Cardiac fibroblast (primary cell): ENCODE results near the gene SESN2.

ENCODE experiments used
- DNase-seq, 2 donors: peaks; one replicate each; pipeline versions ENCODE4 v3.0.0 to v3.0.0-alpha.2; 2010; ENCODE audit warnings: low read depth in 2 of 2
- H3K4me3 ChIP-seq, 2 donors: replicated peaks in 1 of 2; 1 replicate in 1 of 2; 2 replicates in 1 of 2; pipeline ENCODE4 v1.5.1; 2011; ENCODE audit warnings: low read depth in 2 of 2, low read length in 2 of 2, mild to moderate bottlenecking in 2 of 2, moderate library complexity in 1 of 2
- CTCF ChIP-seq: IDR thresholded peaks from one replicate; pipeline ENCODE4 v1.5.1; 2011; ENCODE audit warnings: low read depth, mild to moderate bottlenecking, low read length, inconsistent platforms

Gene SESN2

DNA sequence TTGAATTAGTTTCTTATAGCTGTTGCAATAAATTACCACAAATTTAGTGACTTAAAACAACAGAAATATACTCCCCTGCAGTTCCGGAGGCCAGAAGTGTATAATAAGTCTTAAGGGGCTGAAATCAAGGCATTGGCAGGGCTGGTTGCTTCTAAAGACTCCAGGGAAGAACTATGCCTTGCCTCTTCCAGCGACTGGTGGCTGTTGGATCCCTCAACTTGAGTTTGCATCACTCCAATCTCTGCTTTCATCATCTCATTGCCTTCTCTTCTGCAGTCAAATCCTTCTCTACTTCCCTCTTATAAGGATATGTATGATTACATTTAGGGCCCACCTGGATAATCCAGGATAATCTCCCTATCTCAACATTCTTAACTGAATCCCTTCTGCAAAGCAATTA, 50.4 kb downstream of the SESN2 start:
- TF ChIP-seq CTCF, result no peak
- H3K4me3 ChIP-seq, result no peak overlapping the region
- DNase-seq, result no peak

DNA sequence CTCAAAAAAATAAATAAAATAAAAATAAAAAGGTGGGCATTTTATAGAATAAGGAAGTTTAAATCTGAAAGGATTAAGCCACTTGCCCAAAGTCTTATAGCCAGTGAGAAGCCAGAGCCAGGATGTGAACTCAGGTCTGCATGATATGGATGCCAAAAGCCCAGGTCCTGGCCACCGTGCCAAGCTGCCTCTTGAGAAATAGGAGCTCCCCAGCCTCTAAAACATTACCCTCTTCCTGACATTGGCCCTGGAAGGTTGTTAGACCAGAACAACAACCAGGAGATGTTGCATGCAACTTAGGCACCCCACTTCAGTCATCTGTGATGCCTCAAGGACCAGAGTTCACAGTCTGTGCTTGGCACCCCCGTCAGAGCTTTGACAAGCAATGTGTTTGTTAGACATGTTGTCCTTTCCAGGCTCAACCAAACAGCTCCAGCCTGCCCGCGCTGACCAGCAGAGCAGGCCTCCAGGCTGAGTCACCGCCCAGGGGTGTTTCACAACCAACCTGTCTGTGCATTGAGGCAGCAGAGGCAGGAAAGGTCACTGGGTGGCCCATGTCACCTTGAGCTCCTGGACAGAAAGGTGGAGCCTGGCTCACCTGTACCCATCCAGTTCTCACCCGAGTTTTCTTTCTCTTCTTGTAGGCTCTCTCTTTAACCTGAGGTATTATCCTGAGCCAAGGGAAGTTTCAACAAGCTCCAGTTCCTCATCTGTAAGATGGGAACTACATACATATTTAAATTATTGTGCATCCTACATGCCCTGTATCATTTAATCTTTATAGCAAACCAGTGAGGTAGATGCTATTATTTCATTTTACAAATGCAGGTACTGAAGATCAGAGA, 54.6 kb downstream of the SESN2 start:
- DNase-seq, result peak; percentile 68 to 84
- no peak overlapping the region for H3K4me3 ChIP-seq
- no peak for TF ChIP-seq CTCF

GRCh38 chr1:28314547-28314941, 55.2 kb downstream of the SESN2 start:
- no peak for DNase-seq
- no peak overlapping the region for H3K4me3 ChIP-seq

DNA sequence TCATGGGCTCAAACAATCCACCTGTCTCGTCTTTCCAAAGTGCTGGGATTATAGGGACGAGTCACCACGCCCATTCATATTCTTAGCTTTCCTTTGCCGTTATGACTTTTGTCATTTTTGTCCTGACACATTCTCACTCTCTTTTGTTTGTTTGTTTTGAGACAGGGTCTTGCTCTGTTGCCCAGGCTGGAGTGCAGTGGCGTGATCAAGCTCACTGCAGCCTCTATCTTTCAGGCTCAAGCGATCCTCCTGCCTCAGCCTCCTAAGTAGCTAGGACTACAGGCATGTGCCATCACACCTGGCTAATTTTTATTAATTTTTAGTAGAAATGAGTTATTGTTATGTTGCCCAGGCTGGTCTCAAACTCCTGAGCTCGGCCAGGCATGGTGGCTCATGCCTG, 57.7 kb downstream of the SESN2 start:
- DNase-seq, result no peak
- no peak for TF ChIP-seq CTCF
- H3K4me3 ChIP-seq, result no peak overlapping the region

More at GRCh38 chr1:28314547-28314941, 55.2 kb downstream of the SESN2 start:
- no peak for TF ChIP-seq CTCF

- TF ChIP-seq CTCF, result no peak
- no peak overlapping the region for H3K4me3 ChIP-seq
- DNase-seq, result no peak
Observed at GRCh38 chr1:28322194-28322593, 62.9 kb downstream of the SESN2 start.

DNA sequence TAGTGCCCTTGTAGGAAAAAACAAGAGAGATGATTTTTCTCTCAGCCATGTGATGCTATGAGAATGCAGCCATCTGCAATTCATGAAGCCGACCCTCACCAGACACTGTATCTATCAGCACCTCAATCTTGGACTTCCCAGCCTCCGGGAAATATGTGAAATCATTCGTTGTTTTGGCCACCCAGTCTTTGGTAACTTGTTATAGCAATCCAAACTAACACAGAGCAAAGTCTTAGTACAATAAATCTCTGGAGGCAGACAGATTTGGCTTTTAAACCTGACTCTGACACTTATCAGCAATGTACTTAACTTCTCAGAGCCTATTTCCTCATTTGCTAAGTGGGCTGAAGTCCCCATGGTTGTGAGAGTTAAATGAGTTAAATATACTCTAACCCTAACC, 64.4 kb downstream of the SESN2 start:
- H3K4me3 ChIP-seq, result no peak overlapping the region
- TF ChIP-seq CTCF, result no peak
- DNase-seq, result no peak
